C4-2B (cell line): ENCODE results near the gene PCYT1A.
A peak's percentile ranks its signal among the peaks of the same experiment; 100 is the strongest.

Source experiments
- H3K27ac ChIP-seq: fragments of 450-650 bp; 2 replicates; pipeline ENCODE4 v1.5.1; 2017
- ZFX ChIP-seq: fragments of 450-650 bp; IDR thresholded peaks from 2 replicates; pipeline ENCODE4 v1.6.1; 2017
- TF ChIP-seq, protein P1 (sequence below): fragments of 450-650 bp; conservative IDR thresholded peaks from 2 replicates; pipeline ENCODE4 v1.5.1; 2017; ENCODE audit warnings: mild to moderate bottlenecking

The PCYT1A gene

DNA sequence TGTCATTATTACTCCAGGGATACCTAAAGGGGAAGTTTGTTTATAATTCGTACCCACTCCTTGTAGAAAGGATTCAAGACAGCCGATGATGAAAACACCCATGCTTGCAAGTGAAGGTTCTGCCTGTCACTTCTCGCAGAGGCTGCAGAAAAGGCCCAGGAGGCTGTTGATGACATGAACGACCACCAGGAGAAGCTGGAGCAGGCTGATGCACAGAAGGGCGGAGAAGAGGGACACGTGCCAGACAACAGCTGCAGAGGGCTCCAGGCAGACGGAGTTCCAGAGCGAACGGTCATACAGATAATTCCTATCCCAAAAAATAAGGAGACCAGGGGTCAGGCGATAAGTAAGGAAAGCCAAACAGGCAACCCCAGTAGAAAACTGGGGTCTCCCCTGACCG lies 36.2 kb upstream of the PCYT1A start:
- no peak overlapping the region for H3K27ac ChIP-seq
- TF ChIP-seq, protein P1, sequence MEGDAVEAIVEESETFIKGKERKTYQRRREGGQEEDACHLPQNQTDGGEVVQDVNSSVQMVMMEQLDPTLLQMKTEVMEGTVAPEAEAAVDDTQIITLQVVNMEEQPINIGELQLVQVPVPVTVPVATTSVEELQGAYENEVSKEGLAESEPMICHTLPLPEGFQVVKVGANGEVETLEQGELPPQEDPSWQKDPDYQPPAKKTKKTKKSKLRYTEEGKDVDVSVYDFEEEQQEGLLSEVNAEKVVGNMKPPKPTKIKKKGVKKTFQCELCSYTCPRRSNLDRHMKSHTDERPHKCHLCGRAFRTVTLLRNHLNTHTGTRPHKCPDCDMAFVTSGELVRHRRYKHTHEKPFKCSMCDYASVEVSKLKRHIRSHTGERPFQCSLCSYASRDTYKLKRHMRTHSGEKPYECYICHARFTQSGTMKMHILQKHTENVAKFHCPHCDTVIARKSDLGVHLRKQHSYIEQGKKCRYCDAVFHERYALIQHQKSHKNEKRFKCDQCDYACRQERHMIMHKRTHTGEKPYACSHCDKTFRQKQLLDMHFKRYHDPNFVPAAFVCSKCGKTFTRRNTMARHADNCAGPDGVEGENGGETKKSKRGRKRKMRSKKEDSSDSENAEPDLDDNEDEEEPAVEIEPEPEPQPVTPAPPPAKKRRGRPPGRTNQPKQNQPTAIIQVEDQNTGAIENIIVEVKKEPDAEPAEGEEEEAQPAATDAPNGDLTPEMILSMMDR, result no peak
- no peak for TF ChIP-seq ZFX

DNA sequence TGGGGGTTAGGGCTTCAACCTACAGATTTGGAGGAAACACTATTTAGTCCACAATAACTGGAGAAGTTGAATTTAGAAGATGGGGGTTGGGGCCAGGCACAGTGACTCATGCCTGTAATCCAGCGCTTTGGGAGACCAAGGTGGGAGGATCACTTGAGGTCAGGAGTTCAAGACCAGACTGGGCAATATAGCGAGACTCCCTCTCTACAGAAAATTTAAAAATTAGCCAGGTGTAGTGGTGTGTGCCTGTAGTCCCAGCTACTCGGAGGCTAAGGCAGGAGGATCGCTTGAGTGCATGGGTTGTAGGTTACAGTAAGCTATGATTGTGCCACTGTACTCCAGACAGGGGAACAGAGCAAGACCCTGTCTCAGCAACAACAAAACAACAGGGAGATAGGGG lies 35.5 kb upstream of the PCYT1A start:
- H3K27ac ChIP-seq, result no peak overlapping the region
- TF ChIP-seq ZFX, result no peak
- TF ChIP-seq, protein P1, result no peak

DNA sequence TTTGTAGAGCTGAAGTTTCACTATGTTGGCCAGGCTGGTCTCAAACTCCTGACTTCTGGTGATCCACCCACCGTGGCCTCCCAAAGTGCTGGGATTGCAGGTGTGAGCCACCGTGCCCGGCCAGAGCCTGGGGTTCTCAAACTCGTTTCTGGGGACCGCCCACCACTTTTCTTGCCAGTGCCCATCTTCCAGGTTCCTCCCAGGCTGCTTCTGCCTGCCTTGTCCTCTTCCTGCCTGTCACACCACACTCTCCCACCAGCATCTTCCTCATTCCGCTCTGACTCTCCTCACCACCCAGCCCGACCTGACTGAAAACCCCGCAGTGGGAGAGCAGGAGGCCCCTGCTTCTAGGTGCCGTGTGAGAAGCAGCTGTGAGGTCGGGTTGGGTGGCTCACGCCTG lies 33.6 kb upstream of the PCYT1A start:
- TF ChIP-seq ZFX, result no peak
- TF ChIP-seq, protein P1, result no peak

DNA sequence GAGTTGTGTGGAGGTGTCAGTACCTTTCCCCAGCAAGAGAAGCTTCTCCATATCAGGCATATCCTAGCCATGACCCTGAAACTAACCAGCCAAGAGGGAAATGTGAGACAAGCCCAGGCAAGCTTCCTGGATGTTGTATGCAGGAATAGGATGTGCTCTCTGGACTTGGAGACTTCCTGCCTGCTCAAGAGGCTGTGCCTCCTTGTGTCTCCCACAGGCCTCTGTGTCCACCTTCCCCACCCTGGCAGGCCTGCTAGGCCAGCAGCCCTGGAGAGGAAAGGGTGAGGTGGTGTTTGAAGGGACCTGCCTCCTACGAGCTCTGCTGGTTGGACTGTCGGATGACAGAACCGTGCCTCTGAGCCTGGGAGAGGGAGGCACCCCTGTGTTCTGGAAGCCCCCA lies 32.6 kb upstream of the PCYT1A start:
- no peak for TF ChIP-seq ZFX
- TF ChIP-seq, protein P1, result no peak
- H3K27ac ChIP-seq, result no peak overlapping the region

More for the DNA sequence above, 33.6 kb upstream of the PCYT1A start:
- H3K27ac ChIP-seq, result no peak overlapping the region

DNA sequence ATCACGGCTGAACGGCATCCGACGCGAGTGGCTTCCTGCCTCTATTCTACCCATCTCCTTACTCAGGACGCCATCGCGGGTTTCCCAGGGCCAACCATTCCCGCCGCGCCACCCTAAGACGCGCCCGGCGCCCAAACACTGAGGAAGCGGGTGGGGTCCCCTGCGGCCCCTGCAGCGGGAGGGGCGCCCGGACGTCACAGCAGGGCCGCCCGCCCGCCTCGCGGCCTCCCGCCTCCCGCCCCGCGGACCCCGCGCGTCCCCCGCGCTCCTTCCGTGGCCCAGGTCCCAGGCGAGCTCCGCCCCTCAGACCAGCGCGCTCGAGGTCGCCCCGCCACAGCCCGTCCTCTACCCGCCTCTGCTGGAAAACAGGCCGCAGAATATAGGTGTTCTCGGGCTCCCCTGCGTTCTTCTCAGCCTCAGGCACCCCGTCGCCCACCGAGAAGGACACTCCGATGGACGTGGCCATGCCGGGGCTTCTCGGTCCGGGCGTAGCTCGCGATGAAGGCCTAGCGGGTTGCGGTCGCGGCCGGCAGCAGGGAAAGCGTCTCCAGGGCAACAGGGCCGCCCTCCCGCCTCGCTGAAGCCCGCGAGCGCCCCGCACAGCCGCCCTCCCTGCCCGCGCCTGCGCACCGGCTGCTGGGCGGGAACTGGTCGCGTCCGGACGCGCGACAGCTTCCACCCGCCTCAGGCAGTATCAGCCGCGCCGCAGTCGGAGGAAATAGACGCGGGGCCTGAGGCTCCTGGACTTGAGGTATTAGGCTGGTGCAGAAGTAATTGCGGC lies 30.4 kb upstream of the PCYT1A start, which contains the start of gene DYNLT2B:
Gene DYNLT2B (minus strand): TSS at position 554 of the 781 bp plus-strand sequence. CDS start 88 bp downstream, at position 466.
- peak within 1 kb of the TSS; percentile 82 for H3K27ac ChIP-seq
- TF ChIP-seq, protein P1, result no peak
- peak; percentile 96 for TF ChIP-seq ZFX

DNA sequence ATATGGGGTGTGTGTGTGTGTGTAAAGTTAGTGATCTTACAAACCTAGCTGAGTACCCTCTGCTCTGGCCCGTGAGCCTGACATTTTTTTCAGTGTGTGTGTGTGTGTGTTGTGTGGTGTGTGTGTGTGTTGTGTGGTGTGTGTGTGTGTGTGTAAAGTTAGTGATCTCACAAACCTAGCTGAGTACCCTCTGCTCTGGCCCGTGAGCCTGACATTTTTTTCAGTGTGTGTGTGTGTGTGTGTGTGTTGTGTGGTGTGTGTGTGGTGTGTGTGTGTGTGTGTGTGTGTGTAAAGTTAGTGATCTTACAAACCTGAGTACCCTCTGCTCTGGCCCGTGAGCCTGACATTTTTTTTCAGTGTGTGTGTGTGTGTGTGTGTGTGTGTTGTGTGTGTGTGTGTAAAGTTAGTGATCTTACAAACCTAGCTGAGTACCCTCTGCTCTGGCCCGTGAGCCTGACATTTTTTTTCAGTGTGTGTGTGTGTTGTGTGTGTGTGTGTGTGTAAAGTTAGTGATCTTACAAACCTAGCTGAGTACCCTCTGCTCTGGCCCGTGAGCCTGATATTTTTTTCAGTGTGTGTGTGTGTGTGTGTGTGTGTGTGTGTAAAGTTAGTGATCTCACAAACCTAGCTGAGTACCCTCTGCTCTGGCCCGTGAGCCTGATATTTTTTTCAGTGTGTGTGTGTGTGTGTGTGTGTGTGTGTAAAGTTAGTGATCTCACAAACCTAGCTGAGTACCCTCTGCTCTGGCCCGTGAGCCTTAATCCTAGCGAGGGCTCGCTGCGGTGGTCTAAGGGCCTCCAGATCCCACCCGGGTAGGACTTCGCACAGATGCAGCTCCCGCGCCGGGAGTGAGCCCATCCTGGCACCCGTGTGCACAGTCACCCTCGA lies 29.5 kb upstream of the PCYT1A start:
- H3K27ac ChIP-seq, result peak overlapping the region; percentile 82

DNA sequence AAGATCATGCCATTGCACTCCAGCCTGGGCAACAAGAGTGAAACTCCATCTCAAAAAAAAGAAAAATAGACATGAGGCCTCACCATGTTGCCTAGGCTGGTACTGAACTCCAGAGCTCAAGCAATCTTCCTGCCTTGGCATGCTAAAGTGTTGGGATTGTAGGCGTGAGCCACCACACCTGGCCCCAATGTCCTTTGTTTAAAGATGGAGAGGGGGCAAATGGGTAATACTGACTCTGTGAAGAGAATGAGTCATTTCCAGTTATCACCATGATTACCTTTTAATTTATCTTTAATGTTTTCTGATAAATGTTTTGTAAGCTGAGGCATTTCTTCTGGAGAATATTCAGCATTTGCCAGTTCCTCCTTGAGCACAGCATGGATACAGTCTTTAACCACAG lies 28.3 kb upstream of the PCYT1A start:
- H3K27ac ChIP-seq, result no peak overlapping the region
- TF ChIP-seq ZFX, result no peak
- TF ChIP-seq, protein P1, result no peak
